Neural cell (in vitro differentiated cells): ENCODE measurements around the gene MSLN.

Source experiments
- CTCF ChIP-seq: fragments of 450-650 bp; IDR thresholded peaks from 2 replicates; pipeline ENCODE4 v1.5.1; 2014; ENCODE audit warnings: antibody characterized with exemption, mild to moderate bottlenecking, moderate library complexity; ENCODE audit not compliant: poor library complexity, severe bottlenecking
- EZH2 ChIP-seq: fragments of 200-600, 300-800 bp; shearing (Covaris generic), sonication (generic); IDR thresholded peaks from 2 replicates; pipeline ENCODE4 v1.6.1; 2014; ENCODE audit warnings: antibody characterized with exemption, low read length, borderline replicate concordance, mild to moderate bottlenecking; ENCODE audit not compliant: insufficient read depth, poor library complexity, severe bottlenecking
- MXI1 ChIP-seq: fragments of 450-650 bp; conservative IDR thresholded peaks from 2 replicates; pipeline ENCODE4 v1.6.1; 2014; ENCODE audit warnings: antibody characterized with exemption, mild to moderate bottlenecking; ENCODE audit not compliant: poor library complexity, severe bottlenecking
- POLR2AphosphoS5 ChIP-seq: IDR thresholded peaks from 2 replicates; pipeline ENCODE4 v1.6.1; 2012
- RAD21 ChIP-seq: fragments of 450-650 bp; conservative IDR thresholded peaks from 2 replicates; pipeline ENCODE4 v1.6.1; 2014; ENCODE audit warnings: antibody characterized with exemption, mild to moderate bottlenecking, moderate library complexity
- REST ChIP-seq: IDR thresholded peaks from 2 replicates; pipeline ENCODE4 v1.6.1; 2012; ENCODE audit warnings: borderline replicate concordance
- SMC3 ChIP-seq: fragments of 450-650 bp; conservative IDR thresholded peaks from 2 replicates; pipeline ENCODE4 v1.6.1; 2014; ENCODE audit warnings: antibody characterized with exemption, mild to moderate bottlenecking, moderate library complexity; ENCODE audit not compliant: poor library complexity
- TAF1 ChIP-seq: IDR thresholded peaks from 2 replicates; pipeline ENCODE4 v1.6.1; 2012; ENCODE audit warnings: low read depth

DNA sequence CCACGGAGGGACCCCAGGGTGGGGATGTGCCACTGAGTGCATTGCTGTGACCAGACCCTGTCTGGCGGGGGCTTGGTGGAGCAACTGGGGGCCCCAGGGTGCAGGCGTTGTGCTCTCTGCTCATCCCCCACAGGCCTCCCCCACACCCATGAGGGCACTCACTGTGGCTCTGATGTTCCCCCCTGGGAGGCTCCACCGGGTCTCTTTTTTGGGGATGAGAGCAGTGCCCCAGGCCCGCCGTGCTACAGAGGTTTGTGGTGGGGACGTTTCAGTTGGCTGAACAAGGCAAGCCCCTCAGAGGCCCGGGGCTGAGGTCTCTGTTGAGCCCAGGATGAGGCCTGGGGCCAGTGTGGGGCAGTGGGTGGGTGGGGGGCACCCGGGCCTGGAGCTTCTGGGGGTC lies 36.8 kb upstream of the MSLN start:
- TF ChIP-seq CTCF (no peak), TAF1 (no peak), EZH2 (no peak), POLR2AphosphoS5 (no peak), REST (no peak), MXI1 (no peak), RAD21 (no peak), SMC3 (no peak)
